DND-41 (cell line): Measurements from ENCODE around the gene MEN1.
A peak's percentile ranks its signal among the peaks of the same experiment; 100 is the strongest.

Experiments used
- ATAC-seq: fragments of 200-7000 bp; cut with Tn5 transposase; 3 replicates; pipeline ENCODE4 v1.9.1; 2021; ENCODE audit warnings: low read depth; ENCODE audit not compliant: insufficient read depth
- DNase-seq: peaks from one replicate; pipeline ENCODE4 v3.0.0-alpha.2; 2020
- H2AFZ ChIP-seq: 2 replicates; pipeline ENCODE4 v1.6.0; 2012; ENCODE audit warnings: low read depth, low read length
- H3K27ac ChIP-seq: 2 replicates; pipeline ENCODE4 v1.5.1; 2012; ENCODE audit warnings: low read length, inconsistent platforms
- H3K27me3 ChIP-seq: fragments of 200-600 bp; sonication (generic); 2 replicates; pipeline ENCODE4 v1.6.0; 2012; ENCODE audit warnings: low read length, mild to moderate bottlenecking, inconsistent platforms; ENCODE audit not compliant: insufficient read depth, poor library complexity
- H3K36me3 ChIP-seq: 2 replicates; pipeline ENCODE4 v1.5.1; 2012; ENCODE audit warnings: low read length, inconsistent platforms; ENCODE audit not compliant: insufficient read depth
- H3K4me1 ChIP-seq: 2 replicates; pipeline ENCODE4 v1.5.1; 2012; ENCODE audit warnings: mild to moderate bottlenecking, low read length; ENCODE audit not compliant: insufficient read depth
- H3K4me2 ChIP-seq: 2 replicates; pipeline ENCODE4 v1.6.0; 2012; ENCODE audit warnings: mild to moderate bottlenecking, moderate library complexity, low read length, inconsistent platforms; ENCODE audit not compliant: insufficient read depth
- H3K4me3 ChIP-seq, 2 experiments: fragments of 200-600 bp in 1 of 2; shearing (Covaris generic) in 1 of 2; 2 replicates each; pipeline ENCODE4 v1.5.1; 2012 to 2016; ENCODE audit warnings: inconsistent platforms in 2 of 2, low read length in 2 of 2, mild to moderate bottlenecking in 2 of 2, low read depth in 1 of 2, moderate library complexity in 1 of 2
- H3K79me2 ChIP-seq: 2 replicates; pipeline ENCODE4 v1.6.0; 2012; ENCODE audit warnings: low read length, inconsistent platforms; ENCODE audit not compliant: insufficient read depth
- H3K9ac ChIP-seq: 2 replicates; pipeline ENCODE4 v1.6.0; 2012; ENCODE audit warnings: low read depth, mild to moderate bottlenecking, inconsistent platforms, low read length, moderate library complexity
- H3K9me3 ChIP-seq: 2 replicates; pipeline ENCODE4 v1.5.1; 2012; ENCODE audit warnings: low read length, moderate library complexity, mild to moderate bottlenecking, inconsistent platforms; ENCODE audit not compliant: insufficient read depth, severe bottlenecking
- H4K20me1 ChIP-seq: 2 replicates; pipeline ENCODE4 v1.6.0; 2012; ENCODE audit warnings: low read length; ENCODE audit not compliant: insufficient read depth
- CTCF ChIP-seq: IDR thresholded peaks from 2 replicates; pipeline ENCODE4 v1.5.1; 2012; ENCODE audit warnings: borderline replicate concordance, low read length, moderate library complexity, mild to moderate bottlenecking; ENCODE audit not compliant: poor library complexity, severe bottlenecking; ENCODE audit errors: extremely low read depth
- EZH2 ChIP-seq: IDR thresholded peaks from 3 replicates; pipeline ENCODE4 v1.6.1; 2012; ENCODE audit warnings: borderline replicate concordance, low read depth, mild to moderate bottlenecking, moderate library complexity, low read length, inconsistent platforms; ENCODE audit not compliant: severe bottlenecking

The MEN1 gene

GRCh38 chr11:64776875-64777274 is 33.5 kb downstream of the MEN1 start:
- Histone ChIP-seq H3K27me3 (no peaks in the 10 kb centered on the region), H3K27ac (peak overlapping the region; percentile 65; the same call in 1 of the 2 replicates), H3K4me2 (peak overlapping the region; percentile 83), H3K9ac (peak overlapping the region; percentile 97), H3K36me3 (peaks cover 57% of the 10 kb centered on the region), H2AFZ (no peak overlapping the region), H3K4me1 (peaks cover 52% of the 10 kb centered on the region), H3K9me3 (no peaks in the 10 kb centered on the region), H3K4me3 (peak overlapping the region; percentile 82), H4K20me1 (peaks cover 57% of the 10 kb centered on the region), H3K79me2 (peaks cover 69% of the 10 kb centered on the region)
- DNase-seq = no peak
- no peak for TF ChIP-seq EZH2
- no peak for TF ChIP-seq CTCF
- ATAC-seq = no peak

GRCh38 chr11:64776425-64776824 is 33.9 kb downstream of the MEN1 start:
- H3K79me2 ChIP-seq = peaks cover 73% of the 10 kb centered on the region
- ATAC-seq (no peak), DNase-seq (no peak)
- peak overlapping the region; percentile 83 for H3K4me2 ChIP-seq
- H3K27me3 ChIP-seq = no peaks in the 10 kb centered on the region
- no peak for TF ChIP-seq CTCF
- TF ChIP-seq EZH2 = no peak
- H3K36me3 ChIP-seq = peaks cover 62% of the 10 kb centered on the region
- peaks cover 61% of the 10 kb centered on the region for H4K20me1 ChIP-seq
- H3K9ac ChIP-seq = peak overlapping the region; percentile 97
- H3K4me1 ChIP-seq = peaks cover 52% of the 10 kb centered on the region
- H3K27ac ChIP-seq = peak overlapping the region; percentile 3; the same call in 1 of the 2 replicates
- peak overlapping the region; percentile 82; a peak in 3 of 4 replicates for H3K4me3 ChIP-seq
- H3K9me3 ChIP-seq = no peaks in the 10 kb centered on the region
- no peak overlapping the region for H2AFZ ChIP-seq

- TF ChIP-seq EZH2 = no peak
- TF ChIP-seq CTCF = no peak
- peaks cover 84% of the 10 kb centered on the region for H4K20me1 ChIP-seq
- H3K4me3 ChIP-seq = no peak overlapping the region
- DNase-seq (no peak), ATAC-seq (no peak)
- peaks cover 49% of the 10 kb centered on the region for H3K4me1 ChIP-seq
- no peaks in the 10 kb centered on the region for H3K27me3 ChIP-seq
- H3K9me3 ChIP-seq = no peaks in the 10 kb centered on the region
- no peak overlapping the region for H3K4me2 ChIP-seq
- H3K9ac ChIP-seq = no peak overlapping the region
- H3K36me3 ChIP-seq = peaks cover 84% of the 10 kb centered on the region
- no peak overlapping the region for H2AFZ ChIP-seq
- H3K27ac ChIP-seq = no peak overlapping the region
- H3K79me2 ChIP-seq = peaks cover 90% of the 10 kb centered on the region
These were observed 36.2 kb downstream of the MEN1 start for GRCh38 chr11:64774144-64774543.
